ENCODE measurements around the gene SYT1. TPM values are rescaled to one million over a fixed set of nuclear protein-coding genes. Genes with fewer than 3 reads are reported as not detected.

Gene SYT1
- total and polyA plus RNA-seq, 2 donors: 0.82 to 1.5 TPM

DNA sequence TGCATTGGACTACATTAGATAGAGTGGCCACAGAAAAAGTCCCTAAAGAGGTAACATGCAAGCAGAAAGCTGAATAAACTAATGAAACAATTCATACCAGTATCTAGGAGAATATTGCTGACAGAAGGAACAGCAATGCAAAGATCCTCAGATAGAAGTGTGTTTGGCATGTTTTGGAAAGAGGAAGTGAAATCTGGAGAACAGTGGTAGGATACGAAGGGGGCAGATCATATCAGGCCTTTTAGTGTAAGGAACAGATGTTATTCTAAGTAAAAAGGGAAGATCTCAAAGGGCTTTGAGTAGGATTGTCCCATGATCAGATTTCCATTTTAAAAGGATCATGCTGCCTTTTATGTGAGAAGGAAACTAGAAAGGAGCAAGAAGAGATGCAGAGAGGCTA is 483.3 kb downstream of the SYT1 start:
- H3K27me3 ChIP-seq (ENCODE audit: control insufficient read depth in 2 of 2, insufficient read depth in 1 of 2, low read length in 1 of 2): no peaks in the 10 kb centered on the region
- H3K4me3 ChIP-seq (ENCODE audit: low read length in 2 of 2): no peak overlapping the region
- WGBS: 5% methylated on average over 1 of the region's 1 CpG

DNA sequence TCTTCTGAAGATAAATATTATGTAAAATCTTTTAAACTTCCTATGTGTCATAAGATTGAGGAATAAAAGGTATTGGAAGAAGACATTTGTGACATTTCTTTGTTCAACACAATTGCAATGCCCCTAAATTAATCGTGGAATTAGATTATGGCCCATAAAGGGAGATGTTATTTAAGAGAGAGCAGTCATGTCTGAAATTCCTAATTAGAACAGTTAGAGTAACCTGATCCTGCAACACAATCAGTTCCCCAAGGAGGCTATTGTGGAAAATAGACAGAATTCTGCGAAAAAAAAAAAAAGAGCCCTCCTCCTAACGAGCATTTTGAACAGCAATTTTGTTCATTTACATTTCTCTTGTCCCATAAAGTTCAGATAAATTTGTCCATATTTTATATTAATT is 486.7 kb downstream of the SYT1 start:
- no peaks in the 10 kb centered on the region for H3K4me1 ChIP-seq (ENCODE audit: control insufficient read depth in 2 of 2, insufficient read depth in 2 of 2, low read length in 2 of 2)
- WGBS: 91% methylated on average over 3 of the region's 3 CpGs
- H3K4me3 ChIP-seq (ENCODE audit: low read length in 2 of 2): no peak overlapping the region
- H3K27ac ChIP-seq (ENCODE audit: low read depth in 1 of 2, low read length in 1 of 2): no peak overlapping the region
- H3K27me3 ChIP-seq (ENCODE audit: control insufficient read depth in 2 of 2, insufficient read depth in 1 of 2, low read length in 1 of 2): no peaks in the 10 kb centered on the region
- no peaks in the 10 kb centered on the region for H3K9me3 ChIP-seq (ENCODE audit: control insufficient read depth in 2 of 2, insufficient read depth in 1 of 2, low read length in 1 of 2)
- H3K36me3 ChIP-seq (ENCODE audit: control insufficient read depth in 2 of 2, insufficient read depth in 2 of 2, low read length in 1 of 2): no peaks in the 10 kb centered on the region
- no peak for DNase-seq (ENCODE audit: low read depth in 6 of 9, low spot score in 9 of 9)

More for the DNA sequence above, 483.3 kb downstream of the SYT1 start:
- no peaks in the 10 kb centered on the region for H3K9me3 ChIP-seq (ENCODE audit: control insufficient read depth in 2 of 2, insufficient read depth in 1 of 2, low read length in 1 of 2)
- DNase-seq (ENCODE audit: low read depth in 6 of 9, low spot score in 9 of 9): no peak
- no peaks in the 10 kb centered on the region for H3K36me3 ChIP-seq (ENCODE audit: control insufficient read depth in 2 of 2, insufficient read depth in 2 of 2, low read length in 1 of 2)
- no peak overlapping the region for H3K27ac ChIP-seq (ENCODE audit: low read depth in 1 of 2, low read length in 1 of 2)
- peaks cover 0 to 4% of the 10 kb centered on the region in 2 donors for H3K4me1 ChIP-seq (ENCODE audit: control insufficient read depth in 2 of 2, insufficient read depth in 2 of 2, low read length in 2 of 2)

DNA sequence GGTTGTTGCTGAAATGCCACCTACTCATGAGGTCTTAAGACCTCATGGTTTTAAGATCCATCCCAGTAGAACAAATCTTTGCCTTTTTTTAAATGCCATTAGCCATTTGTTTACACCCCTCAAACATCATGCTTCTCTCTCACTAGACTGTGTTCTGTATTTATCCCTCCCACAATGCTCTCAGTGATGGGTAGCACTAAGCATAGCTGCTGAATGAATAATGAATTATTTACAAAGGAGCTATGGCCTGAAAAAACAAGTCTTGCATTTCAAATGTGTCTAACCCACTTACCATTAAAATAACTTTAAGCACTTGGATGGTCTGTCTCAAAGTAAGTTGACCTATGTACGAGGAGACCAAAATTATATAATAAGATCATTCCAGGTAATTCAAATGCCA is 491.6 kb downstream of the SYT1 start:
- H3K4me3 ChIP-seq (ENCODE audit: low read length in 2 of 2): no peak overlapping the region

DNA sequence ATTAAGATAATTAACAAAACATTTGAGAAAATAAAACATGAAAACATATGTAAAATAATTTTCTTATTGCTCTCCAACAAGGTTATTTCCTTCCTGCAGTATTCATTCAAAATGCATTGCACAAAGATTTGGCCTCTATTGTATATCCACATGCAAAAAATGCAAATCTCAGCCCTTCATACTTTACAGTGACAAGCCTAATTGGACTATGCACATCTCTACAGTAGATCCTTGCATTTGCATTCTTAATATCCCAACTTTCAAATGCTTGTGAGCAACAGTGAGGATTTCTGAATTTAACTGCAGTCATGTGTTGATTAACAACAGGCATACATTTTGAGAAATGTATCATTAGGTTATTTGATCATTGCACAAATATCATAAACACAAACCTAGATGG is 492.5 kb downstream of the SYT1 start:
- Histone ChIP-seq H3K4me3 (ENCODE audit: low read length in 2 of 2) (no peak overlapping the region), H3K36me3 (ENCODE audit: control insufficient read depth in 2 of 2, insufficient read depth in 2 of 2, low read length in 1 of 2) (no peaks in the 10 kb centered on the region)
- no peak for DNase-seq (ENCODE audit: low read depth in 6 of 9, low spot score in 9 of 9)

More for the DNA sequence above, 491.6 kb downstream of the SYT1 start:
- Histone ChIP-seq H3K27ac (ENCODE audit: low read depth in 1 of 2, low read length in 1 of 2) (no peak overlapping the region), H3K27me3 (ENCODE audit: control insufficient read depth in 2 of 2, insufficient read depth in 1 of 2, low read length in 1 of 2) (no peaks in the 10 kb centered on the region), H3K9me3 (ENCODE audit: control insufficient read depth in 2 of 2, insufficient read depth in 1 of 2, low read length in 1 of 2) (no peaks in the 10 kb centered on the region), H3K4me1 (ENCODE audit: control insufficient read depth in 2 of 2, insufficient read depth in 2 of 2, low read length in 2 of 2) (peaks cover 0 to 10% of the 10 kb centered on the region in 2 donors), H3K36me3 (ENCODE audit: control insufficient read depth in 2 of 2, insufficient read depth in 2 of 2, low read length in 1 of 2) (no peaks in the 10 kb centered on the region)
- WGBS: 92% methylated on average over 1 of the region's 1 CpG
- no peak for DNase-seq (ENCODE audit: low read depth in 6 of 9, low spot score in 9 of 9)

DNA sequence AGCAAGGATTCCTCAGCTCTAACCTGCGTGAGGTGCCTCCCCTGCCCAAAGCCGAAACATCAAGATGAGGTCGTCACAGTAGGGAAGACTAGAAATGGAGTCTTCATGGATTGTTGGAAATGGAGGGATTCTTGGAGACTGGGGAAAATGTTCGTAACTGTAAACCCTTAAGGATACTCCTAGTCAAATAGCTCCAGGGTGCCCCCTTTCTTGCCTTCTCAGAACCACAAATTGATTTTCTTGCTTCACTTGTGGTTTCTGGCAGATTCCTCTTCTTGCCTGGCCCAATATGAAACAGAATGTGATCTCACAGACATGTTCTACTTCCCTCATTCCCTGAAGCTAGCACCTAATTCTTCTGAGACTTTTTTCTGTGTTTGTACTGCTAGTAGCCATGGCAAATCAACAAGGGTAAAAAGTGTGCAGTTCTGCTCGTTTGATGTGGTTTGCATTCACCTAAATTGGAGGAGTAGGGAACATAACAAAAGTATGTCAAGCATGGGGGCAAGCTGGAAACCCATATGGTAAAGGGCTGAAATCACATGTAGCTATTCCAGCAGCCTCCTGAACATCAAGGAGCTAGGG is 494.2 kb downstream of the SYT1 start:
- H3K27ac ChIP-seq (ENCODE audit: low read depth in 1 of 2, low read length in 1 of 2): no peak overlapping the region
- WGBS: 83% methylated on average over 5 of the region's 5 CpGs
- no peaks in the 10 kb centered on the region for H3K36me3 ChIP-seq (ENCODE audit: control insufficient read depth in 2 of 2, insufficient read depth in 2 of 2, low read length in 1 of 2)

More for the DNA sequence above, 492.5 kb downstream of the SYT1 start:
- no peaks in the 10 kb centered on the region for H3K9me3 ChIP-seq (ENCODE audit: control insufficient read depth in 2 of 2, insufficient read depth in 1 of 2, low read length in 1 of 2)
- no peak overlapping the region for H3K27ac ChIP-seq (ENCODE audit: low read depth in 1 of 2, low read length in 1 of 2)
- H3K4me1 ChIP-seq (ENCODE audit: control insufficient read depth in 2 of 2, insufficient read depth in 2 of 2, low read length in 2 of 2): peaks cover 0 to 10% of the 10 kb centered on the region in 2 donors
- no peaks in the 10 kb centered on the region for H3K27me3 ChIP-seq (ENCODE audit: control insufficient read depth in 2 of 2, insufficient read depth in 1 of 2, low read length in 1 of 2)

DNA sequence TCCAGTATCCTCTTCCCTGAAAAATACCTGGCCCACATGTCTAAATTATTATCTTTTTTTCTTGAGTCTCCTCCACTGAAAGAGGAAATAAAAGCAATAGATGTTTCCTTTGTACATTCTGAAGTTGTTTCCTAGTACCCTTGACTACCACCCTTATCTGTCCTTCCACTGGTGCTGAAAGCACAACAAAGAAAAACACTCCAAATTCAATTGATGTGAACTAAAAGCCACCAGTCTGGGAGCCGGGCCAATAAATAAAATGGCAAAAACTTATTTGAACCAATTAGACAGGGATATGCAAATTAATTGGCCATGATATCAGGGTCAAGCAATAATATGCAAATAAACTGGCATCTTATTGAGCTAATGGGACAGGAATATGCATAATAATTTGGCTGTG is 495.7 kb downstream of the SYT1 start:
- Histone ChIP-seq H3K9me3 (ENCODE audit: control insufficient read depth in 2 of 2, insufficient read depth in 1 of 2, low read length in 1 of 2) (no peaks in the 10 kb centered on the region), H3K4me3 (ENCODE audit: low read length in 2 of 2) (no peak overlapping the region), H3K27me3 (ENCODE audit: control insufficient read depth in 2 of 2, insufficient read depth in 1 of 2, low read length in 1 of 2) (no peaks in the 10 kb centered on the region), H3K4me1 (ENCODE audit: control insufficient read depth in 2 of 2, insufficient read depth in 2 of 2, low read length in 2 of 2) (peaks cover 0 to 10% of the 10 kb centered on the region in 2 donors), H3K36me3 (ENCODE audit: control insufficient read depth in 2 of 2, insufficient read depth in 2 of 2, low read length in 1 of 2) (no peaks in the 10 kb centered on the region), H3K27ac (ENCODE audit: low read depth in 1 of 2, low read length in 1 of 2) (no peak overlapping the region)
- DNase-seq (ENCODE audit: low read depth in 6 of 9, low spot score in 9 of 9): no peak
- WGBS: 33% methylated on average over 1 of the region's 1 CpG

More for the DNA sequence above, 494.2 kb downstream of the SYT1 start:
- DNase-seq (ENCODE audit: low read depth in 6 of 9, low spot score in 9 of 9): peak in 8 of 9 donors; percentile 3 to 70 (median 24)
- Histone ChIP-seq H3K4me1 (ENCODE audit: control insufficient read depth in 2 of 2, insufficient read depth in 2 of 2, low read length in 2 of 2) (peaks cover 0 to 10% of the 10 kb centered on the region in 2 donors), H3K4me3 (ENCODE audit: low read length in 2 of 2) (no peak overlapping the region), H3K9me3 (ENCODE audit: control insufficient read depth in 2 of 2, insufficient read depth in 1 of 2, low read length in 1 of 2) (no peaks in the 10 kb centered on the region), H3K27me3 (ENCODE audit: control insufficient read depth in 2 of 2, insufficient read depth in 1 of 2, low read length in 1 of 2) (no peaks in the 10 kb centered on the region)

DNA sequence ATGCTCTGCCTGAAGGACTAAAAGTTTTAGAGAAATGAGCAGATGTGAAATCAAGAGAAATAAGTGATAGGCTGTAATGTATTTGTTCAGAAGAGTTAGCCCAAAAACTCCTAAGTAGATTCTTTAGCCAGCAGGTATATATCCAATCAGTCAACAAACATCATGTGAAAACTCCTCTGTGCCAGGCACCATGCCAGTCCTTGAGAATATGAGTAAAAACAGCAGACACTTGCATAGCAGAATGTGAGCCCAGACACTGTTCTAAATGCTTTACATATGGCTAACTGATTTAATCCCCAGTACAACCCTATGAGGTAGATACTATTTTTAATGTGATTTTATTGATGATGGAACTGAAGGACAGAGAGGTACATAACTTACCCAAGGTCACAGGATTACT is 496.4 kb downstream of the SYT1 start:
- Histone ChIP-seq H3K4me1 (ENCODE audit: control insufficient read depth in 2 of 2, insufficient read depth in 2 of 2, low read length in 2 of 2) (peaks cover 0 to 10% of the 10 kb centered on the region in 2 donors), H3K27me3 (ENCODE audit: control insufficient read depth in 2 of 2, insufficient read depth in 1 of 2, low read length in 1 of 2) (no peaks in the 10 kb centered on the region), H3K4me3 (ENCODE audit: low read length in 2 of 2) (no peak overlapping the region), H3K36me3 (ENCODE audit: control insufficient read depth in 2 of 2, insufficient read depth in 2 of 2, low read length in 1 of 2) (no peaks in the 10 kb centered on the region), H3K27ac (ENCODE audit: low read depth in 1 of 2, low read length in 1 of 2) (no peak overlapping the region), H3K9me3 (ENCODE audit: control insufficient read depth in 2 of 2, insufficient read depth in 1 of 2, low read length in 1 of 2) (no peaks in the 10 kb centered on the region)
- DNase-seq (ENCODE audit: low read depth in 6 of 9, low spot score in 9 of 9): no peak

DNA sequence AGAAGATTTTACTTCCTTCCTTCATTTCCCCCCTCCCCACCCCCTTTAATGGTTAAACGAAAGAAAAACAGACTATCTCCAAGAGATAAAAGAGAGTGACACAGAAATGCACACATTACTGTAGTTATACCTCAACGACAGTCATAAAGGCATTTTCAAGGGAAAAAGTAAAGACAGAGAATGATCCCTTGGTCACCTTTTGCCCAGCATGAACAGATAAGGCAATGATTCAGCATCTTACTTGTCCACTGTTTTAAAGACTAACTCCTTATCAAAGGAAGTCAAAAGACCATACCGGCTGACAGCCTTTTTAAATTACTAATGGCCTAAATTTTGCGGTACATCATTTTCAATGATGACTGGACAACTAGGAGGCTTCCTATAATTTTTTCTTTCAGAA is 499.6 kb downstream of the SYT1 start:
- H3K4me1 ChIP-seq (ENCODE audit: control insufficient read depth in 2 of 2, insufficient read depth in 2 of 2, low read length in 2 of 2): peaks cover 0 to 1% of the 10 kb centered on the region in 2 donors
- H3K4me3 ChIP-seq (ENCODE audit: low read length in 2 of 2): no peak overlapping the region
- 76% methylated on average over 4 of the region's 4 CpGs for WGBS
- no peak overlapping the region for H3K27ac ChIP-seq (ENCODE audit: low read depth in 1 of 2, low read length in 1 of 2)
- H3K9me3 ChIP-seq (ENCODE audit: control insufficient read depth in 2 of 2, insufficient read depth in 1 of 2, low read length in 1 of 2): no peaks in the 10 kb centered on the region
- DNase-seq (ENCODE audit: low read depth in 6 of 9, low spot score in 9 of 9): no peak
- no peaks in the 10 kb centered on the region for H3K27me3 ChIP-seq (ENCODE audit: control insufficient read depth in 2 of 2, insufficient read depth in 1 of 2, low read length in 1 of 2)
- H3K36me3 ChIP-seq (ENCODE audit: control insufficient read depth in 2 of 2, insufficient read depth in 2 of 2, low read length in 1 of 2): no peaks in the 10 kb centered on the region

DNA sequence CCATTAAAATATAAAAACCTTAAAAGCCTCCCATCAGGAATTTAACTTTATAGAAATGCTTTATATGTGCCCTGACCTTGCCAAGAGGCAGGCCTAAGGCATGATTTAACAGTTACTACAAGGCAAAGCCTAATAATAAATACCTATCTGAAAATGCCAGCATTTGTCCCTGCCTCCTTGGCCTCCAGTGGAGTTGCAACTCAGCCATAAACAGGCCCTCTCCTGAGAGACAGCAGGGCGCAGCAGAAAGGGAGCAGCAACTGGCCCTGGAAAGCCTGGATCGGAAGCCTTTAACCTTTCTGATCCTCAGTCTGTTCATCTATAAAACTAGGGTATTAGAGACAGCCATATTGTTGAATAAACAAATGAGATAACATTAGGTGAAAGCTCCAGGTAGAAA is 501.8 kb downstream of the SYT1 start:
- Histone ChIP-seq H3K9me3 (ENCODE audit: control insufficient read depth in 2 of 2, insufficient read depth in 1 of 2, low read length in 1 of 2) (no peaks in the 10 kb centered on the region), H3K36me3 (ENCODE audit: control insufficient read depth in 2 of 2, insufficient read depth in 2 of 2, low read length in 1 of 2) (no peaks in the 10 kb centered on the region), H3K4me1 (ENCODE audit: control insufficient read depth in 2 of 2, insufficient read depth in 2 of 2, low read length in 2 of 2) (no peaks in the 10 kb centered on the region), H3K4me3 (ENCODE audit: low read length in 2 of 2) (no peak overlapping the region), H3K27me3 (ENCODE audit: control insufficient read depth in 2 of 2, insufficient read depth in 1 of 2, low read length in 1 of 2) (no peaks in the 10 kb centered on the region), H3K27ac (ENCODE audit: low read depth in 1 of 2, low read length in 1 of 2) (no peak overlapping the region)
- no peak for DNase-seq (ENCODE audit: low read depth in 6 of 9, low spot score in 9 of 9)
- WGBS: 97% methylated on average over 2 of the region's 2 CpGs
